Colonic mucosa (tissue), 4 donors: Measurements from ENCODE around the gene SPATA18. TPM values are rescaled to one million over a fixed set of nuclear protein-coding genes. Genes with fewer than 3 reads are reported as not detected.

Source experiments
- DNase-seq: peaks from one replicate; pipeline ENCODE4 v3.0.0-alpha.2; 2020
- H3K27ac ChIP-seq: fragments of 200-600 bp; one replicate; pipeline ENCODE4 v1.8.0; 2021
- H3K27me3 ChIP-seq: fragments of 200-600 bp; one replicate; pipeline ENCODE4 v1.8.0; 2021
- H3K36me3 ChIP-seq: fragments of 200-600 bp; one replicate; pipeline ENCODE4 v1.8.0; 2021
- H3K4me1 ChIP-seq: fragments of 200-600 bp; one replicate; pipeline ENCODE4 v1.8.0; 2021; ENCODE audit warnings: mild to moderate bottlenecking
- H3K4me3 ChIP-seq: fragments of 200-600 bp; one replicate; pipeline ENCODE4 v1.8.0; 2021
- H3K9ac ChIP-seq, 2 donors: one replicate each; pipeline ENCODE4 v1.7.0; 2013; ENCODE audit warnings: control low read depth in 2 of 2, low read depth in 2 of 2, low read length in 2 of 2
- H3K9me3 ChIP-seq: fragments of 200-600 bp; one replicate; pipeline ENCODE4 v1.8.0; 2021
- intact Hi-C: fragments of 100-400 bp; cut with DNase I; formaldehyde crosslinking; loops from one replicate; pipeline ENCODE4 v1.14.1; 2022
- total RNA-seq, 2 donors: library from RNA; stranded (reverse); fragmentation: NEBNext Ultra II Directional in 1 of 2; extraction: Animal tissue kit (Norgen Biotek cat#: 25700) in 1 of 2; gene quantifications; one replicate each; pipeline ENCODE4 v1.2.1, GENCODE V29; 2021
- TF ChIP-seq, protein P1 (sequence below): fragments of 200-600 bp; IDR thresholded peaks from one replicate; pipeline ENCODE4 v1.8.0; 2022; ENCODE audit warnings: antibody characterized with exemption, mild to moderate bottlenecking
- donor health status: healthy.
- donor health status: DM: no; HTN: no; CAD: no.
- donor health status: DM: no; HTN: no; CAD: no.

The SPATA18 gene
- total RNA-seq, 2 donors from 2014 or later: 9.8 to 14.6 TPM

DNA sequence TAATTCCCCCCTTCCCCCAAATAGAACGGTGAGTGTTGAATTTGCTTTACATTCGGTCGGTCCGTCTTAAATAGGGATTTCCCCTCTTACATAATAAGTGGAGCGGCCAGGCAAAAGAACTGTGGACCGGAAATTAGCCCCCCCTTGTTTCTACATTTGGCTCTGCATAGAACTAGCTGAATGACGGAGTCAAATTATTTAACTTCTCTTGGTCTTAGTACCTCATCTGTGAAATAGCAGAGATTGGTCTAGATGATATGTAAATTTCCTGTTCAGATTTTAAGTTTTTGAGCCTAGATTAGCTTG is 1.3 kb downstream of the SPATA18 start:
- no peak overlapping the region for H3K4me3 ChIP-seq
- DNase-seq: no peak

DNA sequence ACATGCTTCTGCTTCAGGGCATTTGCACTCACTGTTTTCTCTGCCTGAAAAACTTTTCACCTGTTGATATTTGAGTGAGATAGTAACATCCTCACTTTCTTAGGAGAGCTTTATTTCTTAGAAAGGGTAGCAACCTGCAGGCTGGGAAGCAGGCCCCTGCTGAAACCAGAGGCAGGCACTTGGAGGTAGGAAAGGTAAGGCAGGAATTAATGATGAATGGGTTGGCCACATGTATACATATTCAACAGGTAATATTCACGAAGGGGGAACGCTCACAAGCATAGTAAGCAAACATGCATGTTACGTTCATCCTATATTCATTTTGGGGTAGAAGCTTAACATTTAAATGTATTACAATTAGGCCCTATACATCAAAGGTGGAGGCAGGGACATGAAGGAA is 3.1 kb downstream of the SPATA18 start:
- Histone ChIP-seq H3K4me3 (no peak overlapping the region), H3K9ac (no peak overlapping the region), H3K27ac (no peak overlapping the region), H3K4me1 (no peaks in the 10 kb centered on the region), H3K27me3 (no peaks in the 10 kb centered on the region), H3K36me3 (no peaks in the 10 kb centered on the region), H3K9me3 (no peaks in the 10 kb centered on the region)
- no peak for DNase-seq
- TF ChIP-seq, protein P1, sequence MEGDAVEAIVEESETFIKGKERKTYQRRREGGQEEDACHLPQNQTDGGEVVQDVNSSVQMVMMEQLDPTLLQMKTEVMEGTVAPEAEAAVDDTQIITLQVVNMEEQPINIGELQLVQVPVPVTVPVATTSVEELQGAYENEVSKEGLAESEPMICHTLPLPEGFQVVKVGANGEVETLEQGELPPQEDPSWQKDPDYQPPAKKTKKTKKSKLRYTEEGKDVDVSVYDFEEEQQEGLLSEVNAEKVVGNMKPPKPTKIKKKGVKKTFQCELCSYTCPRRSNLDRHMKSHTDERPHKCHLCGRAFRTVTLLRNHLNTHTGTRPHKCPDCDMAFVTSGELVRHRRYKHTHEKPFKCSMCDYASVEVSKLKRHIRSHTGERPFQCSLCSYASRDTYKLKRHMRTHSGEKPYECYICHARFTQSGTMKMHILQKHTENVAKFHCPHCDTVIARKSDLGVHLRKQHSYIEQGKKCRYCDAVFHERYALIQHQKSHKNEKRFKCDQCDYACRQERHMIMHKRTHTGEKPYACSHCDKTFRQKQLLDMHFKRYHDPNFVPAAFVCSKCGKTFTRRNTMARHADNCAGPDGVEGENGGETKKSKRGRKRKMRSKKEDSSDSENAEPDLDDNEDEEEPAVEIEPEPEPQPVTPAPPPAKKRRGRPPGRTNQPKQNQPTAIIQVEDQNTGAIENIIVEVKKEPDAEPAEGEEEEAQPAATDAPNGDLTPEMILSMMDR: no peak
- intact Hi-C loops: no loop called here

More for the DNA sequence above, 1.3 kb downstream of the SPATA18 start:
- no peaks in the 10 kb centered on the region for H3K4me1 ChIP-seq
- no peaks in the 10 kb centered on the region for H3K9me3 ChIP-seq
- no peak overlapping the region for H3K27ac ChIP-seq
- TF ChIP-seq, protein P1: no peak
- H3K36me3 ChIP-seq: no peaks in the 10 kb centered on the region
- intact Hi-C loops: no loop called here
- H3K9ac ChIP-seq: peak overlapping the region in 1 of 2 donors; percentile 87
- H3K27me3 ChIP-seq: no peaks in the 10 kb centered on the region

DNA sequence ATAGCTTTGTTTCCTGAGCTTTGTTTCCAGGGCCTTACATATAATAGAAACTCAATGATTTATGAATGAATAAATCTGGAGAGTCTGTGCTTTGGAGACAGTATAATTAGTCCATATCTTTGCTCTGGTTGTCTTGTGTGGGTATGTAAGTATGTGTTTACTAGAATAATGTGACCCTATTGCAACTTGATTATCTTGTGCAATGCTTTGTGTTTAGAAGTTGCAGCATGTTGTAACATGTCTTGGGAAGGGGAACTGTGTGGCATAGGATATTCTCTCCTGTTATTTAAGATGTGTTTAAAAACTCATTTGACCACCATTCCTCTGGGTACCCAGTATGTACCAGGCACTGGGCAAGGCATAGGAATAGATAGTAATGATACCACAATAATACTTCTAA is 6.1 kb downstream of the SPATA18 start:
- Histone ChIP-seq H3K9ac (no peak overlapping the region), H3K4me1 (no peaks in the 10 kb centered on the region), H3K27ac (no peak overlapping the region), H3K9me3 (no peaks in the 10 kb centered on the region), H3K27me3 (no peaks in the 10 kb centered on the region), H3K4me3 (no peak overlapping the region), H3K36me3 (no peaks in the 10 kb centered on the region)
- intact Hi-C loops: no loop called here
- TF ChIP-seq, protein P1: no peak
- no peak for DNase-seq

DNA sequence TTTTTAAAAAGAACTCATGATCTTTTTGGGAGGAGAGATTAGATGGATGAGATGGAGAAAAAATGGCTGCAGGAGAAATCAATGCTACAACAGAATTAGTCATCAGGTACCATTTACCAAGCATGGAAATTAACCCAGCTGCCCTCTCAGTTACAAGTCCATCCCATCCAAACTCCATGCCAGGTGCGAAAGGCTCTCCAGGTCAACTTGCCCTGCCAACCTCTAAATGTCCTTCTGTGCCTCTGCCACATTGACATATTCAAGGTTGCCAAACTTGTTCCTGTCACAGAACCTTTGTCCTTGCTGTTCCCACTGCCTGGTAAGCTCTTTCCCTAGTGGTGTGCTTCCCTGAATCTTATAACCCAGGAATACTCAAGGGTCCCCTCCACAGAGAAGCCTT is 7.2 kb downstream of the SPATA18 start:
- no peak for DNase-seq
- TF ChIP-seq, protein P1: no peak
- Histone ChIP-seq H3K9ac (no peak overlapping the region), H3K4me3 (no peak overlapping the region), H3K27me3 (no peaks in the 10 kb centered on the region), H3K9me3 (no peaks in the 10 kb centered on the region), H3K36me3 (no peaks in the 10 kb centered on the region), H3K27ac (no peak overlapping the region), H3K4me1 (no peaks in the 10 kb centered on the region)
- intact Hi-C loops: no loop called here

DNA sequence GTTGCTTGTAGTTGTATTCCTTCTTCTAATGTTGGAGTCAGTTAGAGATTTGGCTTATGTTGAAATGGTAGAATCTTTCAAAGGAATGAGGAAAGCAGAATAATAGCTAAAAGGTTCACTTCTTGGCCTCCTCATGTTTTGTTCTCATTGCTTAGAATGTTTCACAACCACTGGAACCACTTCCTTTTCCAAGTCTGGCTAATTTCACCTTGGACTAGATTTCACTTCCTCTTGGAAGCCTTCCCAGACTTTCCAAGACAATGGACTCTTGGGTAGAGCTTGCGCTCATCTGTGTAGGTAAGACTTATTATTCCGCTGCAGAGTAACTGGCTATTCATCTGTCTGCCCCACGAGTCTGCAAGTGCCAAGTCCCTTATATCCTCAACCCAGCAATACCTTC is 8.3 kb downstream of the SPATA18 start:
- Histone ChIP-seq H3K27me3 (no peaks in the 10 kb centered on the region), H3K36me3 (no peaks in the 10 kb centered on the region), H3K4me1 (no peaks in the 10 kb centered on the region), H3K27ac (no peak overlapping the region), H3K9me3 (no peaks in the 10 kb centered on the region), H3K4me3 (no peak overlapping the region), H3K9ac (no peak overlapping the region)
- intact Hi-C loops: no loop called here
- TF ChIP-seq, protein P1: no peak
- DNase-seq: peak; percentile 73

DNA sequence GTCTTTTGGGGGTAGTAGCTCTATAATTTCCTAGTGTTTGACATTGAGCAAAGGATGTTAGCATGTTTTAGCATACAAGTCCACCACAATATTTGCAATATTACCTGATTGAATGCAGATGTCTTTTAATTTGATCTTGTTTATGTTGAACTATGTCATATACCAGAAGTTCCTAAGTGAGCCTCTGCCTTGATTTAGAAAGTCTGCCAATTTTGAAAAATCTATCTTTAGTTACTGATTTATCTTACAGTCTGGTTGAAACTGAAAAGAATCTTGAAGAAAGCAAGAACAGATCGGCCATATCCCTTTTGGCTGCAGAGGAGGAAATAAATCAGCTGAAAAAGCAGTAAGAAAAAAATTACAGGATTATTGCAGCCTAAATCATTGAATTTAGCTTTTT is 18.5 kb downstream of the SPATA18 start:
- no peak overlapping the region for H3K4me3 ChIP-seq
- H3K27ac ChIP-seq: no peak overlapping the region
- no peak overlapping the region for H3K9ac ChIP-seq
- intact Hi-C loops: no loop called here
- no peaks in the 10 kb centered on the region for H3K9me3 ChIP-seq
- H3K4me1 ChIP-seq: no peaks in the 10 kb centered on the region
- DNase-seq: no peak
- H3K36me3 ChIP-seq: no peaks in the 10 kb centered on the region
- no peaks in the 10 kb centered on the region for H3K27me3 ChIP-seq
- TF ChIP-seq, protein P1: no peak
